Body of pancreas (tissue), 4 donors: ENCODE results near the gene ALDH3A1.

Experiments used
- CTCF ChIP-seq, 7 experiments: fragments of 450-650 bp in 4 of 7; fragments of 200-600 bp in 3 of 7; sonication (generic) in 3 of 7; IDR thresholded peaks; one replicate each; pipeline ENCODE4 v1.5.1; 2016 to 2019; ENCODE audit warnings: antibody characterized with exemption in 7 of 7
- POLR2A ChIP-seq, 3 donors: fragments of 450-650 bp; IDR thresholded peaks; one replicate each; pipeline ENCODE4 v1.6.1; 2016; ENCODE audit warnings: antibody characterized with exemption in 3 of 3, mild to moderate bottlenecking in 2 of 3

GRCh38 chr17:19766421-19767270 is 18.5 kb upstream of the ALDH3A1 start:
- TF ChIP-seq CTCF (IDR thresholded peaks at IDR 0.05): peak; percentile 84 to 98 (median 90)
- no peak for TF ChIP-seq POLR2A (IDR thresholded peaks at IDR 0.05)
